Neural cell (in vitro differentiated cells): Measurements from ENCODE around the gene PTGER3. TPM values are rescaled to one million over a fixed set of nuclear protein-coding genes. Genes with fewer than 3 reads are reported as not detected.

Experiments used
- H2AFZ ChIP-seq: fragments of 200-600, 300-800 bp; sonication (generic), shearing (Covaris generic); 2 replicates; pipeline ENCODE4 v1.6.0; 2014; ENCODE audit warnings: low read depth, mild to moderate bottlenecking, antibody characterized with exemption, low read length, moderate library complexity
- H3F3A ChIP-seq: fragments of 200-600 bp; shearing (Covaris generic); 2 replicates; pipeline ENCODE4 v1.6.1; 2016; ENCODE audit warnings: mild to moderate bottlenecking, moderate library complexity, mixed read lengths, antibody characterized with exemption, low read length; ENCODE audit not compliant: insufficient read depth, poor library complexity, severe bottlenecking
- H3K27ac ChIP-seq: fragments of 200-600, 300-800 bp; sonication (generic), shearing (Covaris generic); 2 replicates; pipeline ENCODE4 v1.5.1; 2014; ENCODE audit warnings: mild to moderate bottlenecking, low read length, moderate library complexity
- H3K27me3 ChIP-seq: fragments of 300-800, 200-600 bp; sonication (generic), shearing (Covaris generic); 2 replicates; pipeline ENCODE4 v1.6.0; 2014; ENCODE audit warnings: mild to moderate bottlenecking, low read depth, low read length, moderate library complexity; ENCODE audit not compliant: insufficient read depth
- H3K36me3 ChIP-seq: fragments of 300-800, 200-600 bp; sonication (generic), shearing (Covaris generic); 2 replicates; pipeline ENCODE4 v1.5.1; 2014; ENCODE audit warnings: mild to moderate bottlenecking, antibody characterized with exemption, low read length, moderate library complexity; ENCODE audit not compliant: insufficient read depth
- H3K4me2 ChIP-seq: fragments of 300-800, 200-600 bp; sonication (generic), shearing (Covaris generic); 2 replicates; pipeline ENCODE4 v1.6.0; 2014; ENCODE audit warnings: mild to moderate bottlenecking, low read length
- H3K4me3 ChIP-seq: fragments of 300-800, 200-600 bp; sonication (generic), shearing (Covaris generic); 2 replicates; pipeline ENCODE4 v1.5.1; 2014; ENCODE audit warnings: mild to moderate bottlenecking, low read length, moderate library complexity
- H3K79me2 ChIP-seq: fragments of 200-600 bp; shearing (Covaris generic); replicated peaks from 2 replicates; pipeline ENCODE4 v1.6.0; 2014; ENCODE audit warnings: mild to moderate bottlenecking, low read length, moderate library complexity; ENCODE audit not compliant: insufficient read depth
- H3K9ac ChIP-seq: fragments of 300-800, 200-600 bp; sonication (generic), shearing (Covaris generic); 2 replicates; pipeline ENCODE4 v1.6.1; 2016; ENCODE audit warnings: mild to moderate bottlenecking, low read length, mixed read lengths
- H3K9me2 ChIP-seq: fragments of 200-600 bp; shearing (Covaris generic); 2 replicates; pipeline ENCODE4 v1.6.1; 2016; ENCODE audit warnings: mild to moderate bottlenecking, low read length, mixed read lengths; ENCODE audit not compliant: insufficient read depth
- H3K9me3 ChIP-seq: fragments of 200-600, 300-800 bp; sonication (generic), shearing (Covaris generic); 2 replicates; pipeline ENCODE4 v1.6.1; 2016; ENCODE audit warnings: mild to moderate bottlenecking, mixed run types, low read length, moderate library complexity, mixed read lengths
- H4K20me1 ChIP-seq: fragments of 200-600 bp; shearing (Covaris generic); 2 replicates; pipeline ENCODE4 v1.6.1; 2016; ENCODE audit warnings: mild to moderate bottlenecking, mixed run types; ENCODE audit not compliant: insufficient read depth
- CTCF ChIP-seq: fragments of 450-650 bp; IDR thresholded peaks from 2 replicates; pipeline ENCODE4 v1.5.1; 2014; ENCODE audit warnings: antibody characterized with exemption, mild to moderate bottlenecking, moderate library complexity; ENCODE audit not compliant: poor library complexity, severe bottlenecking
- EP300 ChIP-seq: fragments of 450-650 bp; conservative IDR thresholded peaks from 2 replicates; pipeline ENCODE4 v1.6.1; 2014; ENCODE audit warnings: antibody characterized with exemption, mild to moderate bottlenecking, moderate library complexity; ENCODE audit not compliant: poor library complexity, severe bottlenecking
- EZH2 ChIP-seq: fragments of 200-600, 300-800 bp; shearing (Covaris generic), sonication (generic); IDR thresholded peaks from 2 replicates; pipeline ENCODE4 v1.6.1; 2014; ENCODE audit warnings: antibody characterized with exemption, low read length, borderline replicate concordance, mild to moderate bottlenecking; ENCODE audit not compliant: insufficient read depth, poor library complexity, severe bottlenecking
- MXI1 ChIP-seq: fragments of 450-650 bp; conservative IDR thresholded peaks from 2 replicates; pipeline ENCODE4 v1.6.1; 2014; ENCODE audit warnings: antibody characterized with exemption, mild to moderate bottlenecking; ENCODE audit not compliant: poor library complexity, severe bottlenecking
- POLR2AphosphoS5 ChIP-seq: IDR thresholded peaks from 2 replicates; pipeline ENCODE4 v1.6.1; 2012
- RAD21 ChIP-seq: fragments of 450-650 bp; conservative IDR thresholded peaks from 2 replicates; pipeline ENCODE4 v1.6.1; 2014; ENCODE audit warnings: antibody characterized with exemption, mild to moderate bottlenecking, moderate library complexity
- REST ChIP-seq: IDR thresholded peaks from 2 replicates; pipeline ENCODE4 v1.6.1; 2012; ENCODE audit warnings: borderline replicate concordance
- SMC3 ChIP-seq: fragments of 450-650 bp; conservative IDR thresholded peaks from 2 replicates; pipeline ENCODE4 v1.6.1; 2014; ENCODE audit warnings: antibody characterized with exemption, mild to moderate bottlenecking, moderate library complexity; ENCODE audit not compliant: poor library complexity
- TAF1 ChIP-seq: IDR thresholded peaks from 2 replicates; pipeline ENCODE4 v1.6.1; 2012; ENCODE audit warnings: low read depth
- polyA plus RNA-seq: library from polyadenylated mRNA; depleted of rRNA; stranded (reverse); fragments of >200 nt; gene quantifications from 2 replicates; pipeline ENCODE4 v1.2.3, GENCODE V29; 2014

PTGER3 gene
- polyA plus RNA-seq, 1 donor from 2014 or later, result 1.7 TPM

- TF ChIP-seq EP300, result no peak
- TF ChIP-seq RAD21, result no peak
- TF ChIP-seq SMC3, result no peak
- TF ChIP-seq MXI1, result no peak
- TF ChIP-seq CTCF, result no peak
- no peak for TF ChIP-seq POLR2AphosphoS5
- TF ChIP-seq EZH2, result no peak
- no peak for TF ChIP-seq TAF1
- no peak for TF ChIP-seq REST
- H3K4me3 ChIP-seq, result no peak overlapping the region
- H3K9me2 ChIP-seq, result no peaks in the 10 kb centered on the region
- no peaks in the 10 kb centered on the region for H3F3A ChIP-seq
- no peak overlapping the region for H3K9ac ChIP-seq
- no peak overlapping the region for H2AFZ ChIP-seq
- H3K9me3 ChIP-seq, result no peaks in the 10 kb centered on the region
- no peaks in the 10 kb centered on the region for H3K36me3 ChIP-seq
- H3K4me2 ChIP-seq, result no peak overlapping the region
- no peak overlapping the region for H3K27ac ChIP-seq
- no peaks in the 10 kb centered on the region for H4K20me1 ChIP-seq
- no peaks in the 10 kb centered on the region for H3K27me3 ChIP-seq
- H3K79me2 ChIP-seq, result no peaks in the 10 kb centered on the region
Measured at GRCh38 chr1:70997793-70998192, 49.8 kb downstream of the PTGER3 start.

- no peaks in the 10 kb centered on the region for H3F3A ChIP-seq
- no peak for TF ChIP-seq SMC3
- no peak for TF ChIP-seq REST
- no peak for TF ChIP-seq CTCF
- no peak for TF ChIP-seq EP300
- no peak for TF ChIP-seq TAF1
- no peak for TF ChIP-seq RAD21
- TF ChIP-seq MXI1, result no peak
- TF ChIP-seq EZH2, result no peak
- no peak for TF ChIP-seq POLR2AphosphoS5
- no peak overlapping the region for H3K4me3 ChIP-seq
- no peaks in the 10 kb centered on the region for H3K9me2 ChIP-seq
- no peaks in the 10 kb centered on the region for H3K36me3 ChIP-seq
- no peaks in the 10 kb centered on the region for H4K20me1 ChIP-seq
- no peak overlapping the region for H3K4me2 ChIP-seq
- no peak overlapping the region for H2AFZ ChIP-seq
- H3K79me2 ChIP-seq, result no peaks in the 10 kb centered on the region
- no peak overlapping the region for H3K27ac ChIP-seq
- H3K9ac ChIP-seq, result no peak overlapping the region
- H3K27me3 ChIP-seq, result no peaks in the 10 kb centered on the region
- H3K9me3 ChIP-seq, result no peaks in the 10 kb centered on the region
Measured at GRCh38 chr1:70994753-70995268, 52.8 kb downstream of the PTGER3 start.
